ENCODE measurements around the gene SPNS2. TPM values are rescaled to one million over a fixed set of nuclear protein-coding genes. Genes with fewer than 3 reads are reported as not detected.

SPNS2 gene
- total and polyA plus RNA-seq, 2 of the 8 experiments (the other 6 are each of a cell fraction or from before 2014, with no cell fraction given) = 1.2 to 1.5 TPM

GRCh38 chr17:4535667-4536258 lies 37.1 kb downstream of the SPNS2 start (continued):
- TF ChIP-seq KDM1A (IDR thresholded peaks at IDR 0.05; ENCODE audit: borderline replicate concordance, low read length) (no peak), BRCA1 (IDR thresholded peaks at IDR 0.05; ENCODE audit: low read depth, low read length) (no peak), CBX5 (IDR thresholded peaks at IDR 0.05; ENCODE audit: low read depth, low read length) (no peak)
